NCI-H2029 treated with DMSO at 0.1 percent for 48 hours (cell line): Measurements from ENCODE around the gene RAB23.
A peak's percentile ranks its signal among the peaks of the same experiment; 100 is the strongest.

Source experiments
- DNase-seq: peaks from one replicate; lab custom pipeline; 2025; lab: John Stamatoyannopoulos, UW

The RAB23 gene

DNA sequence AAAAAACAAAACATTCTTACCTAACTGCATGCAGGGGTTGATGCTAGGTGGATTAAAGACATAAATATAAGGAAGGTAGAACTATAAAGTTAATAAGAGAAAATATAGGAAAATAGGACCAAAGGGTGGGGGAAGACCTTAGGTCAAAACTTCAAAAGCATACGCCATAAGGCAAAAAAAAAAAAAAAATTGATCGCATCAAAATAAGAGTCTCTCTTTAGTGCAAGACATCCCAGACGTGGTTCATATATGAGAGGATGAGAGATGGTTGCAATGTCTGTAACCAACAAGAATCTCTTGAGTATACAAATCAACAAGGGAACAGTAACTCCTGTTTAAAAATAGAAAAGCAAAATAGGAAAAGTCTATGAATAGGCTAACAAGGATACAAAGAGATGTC, 41.5 kb downstream of the RAB23 start:
- DNase-seq, result no peak

DNA sequence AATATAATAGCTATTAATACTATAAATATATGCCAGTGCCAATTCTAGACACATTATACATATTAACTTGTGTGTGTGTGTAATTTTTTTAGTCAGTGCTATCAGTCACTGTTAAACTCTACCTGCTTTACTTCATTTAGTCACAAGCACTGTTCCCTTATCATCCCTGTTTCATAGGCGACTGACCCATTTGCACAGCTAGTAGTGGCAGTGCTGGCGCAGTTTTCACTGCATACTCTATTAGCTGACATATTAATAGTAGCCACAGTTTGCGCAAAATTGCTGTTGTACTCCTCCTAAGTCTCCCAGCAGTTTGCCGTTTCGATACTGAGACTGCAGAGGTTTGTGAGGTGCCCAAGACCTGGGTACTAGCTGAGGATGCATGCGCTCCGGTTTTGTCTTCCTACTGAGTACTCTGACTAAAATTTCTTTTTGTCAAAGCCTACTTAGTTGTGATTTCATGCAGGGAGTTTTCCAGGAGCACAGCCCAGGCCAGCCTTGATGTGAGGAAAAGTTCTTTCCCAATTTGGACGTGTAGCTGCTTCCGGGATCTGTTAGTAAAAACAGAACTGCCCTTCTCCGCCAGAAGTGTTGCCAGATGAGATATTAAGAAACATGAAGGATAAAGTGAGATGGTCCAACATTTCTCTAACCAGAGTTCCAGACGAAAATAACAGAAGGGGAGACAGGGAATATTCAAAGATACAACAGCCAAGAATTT, 44.4 kb downstream of the RAB23 start:
- DNase-seq, result no peak

DNA sequence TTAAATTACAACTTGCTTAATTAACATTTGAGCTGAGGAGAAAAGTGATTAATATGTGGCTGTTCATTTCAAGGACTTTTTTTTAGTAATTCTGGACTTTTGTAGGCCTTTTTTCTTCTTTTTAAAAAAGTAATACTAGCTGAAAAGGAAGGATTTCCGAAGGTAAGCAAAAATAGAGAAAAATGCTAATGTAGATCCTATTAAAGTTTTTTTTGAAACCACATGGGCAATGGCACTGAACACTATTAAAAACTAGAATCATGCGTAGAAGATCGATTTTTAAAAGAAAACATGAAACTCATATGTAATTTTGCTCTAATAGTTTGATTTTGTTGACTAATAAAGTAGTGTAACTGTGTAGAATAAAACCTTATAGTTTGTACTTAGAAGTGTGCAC, 47.6 kb downstream of the RAB23 start:
- DNase-seq, result no peak

DNA sequence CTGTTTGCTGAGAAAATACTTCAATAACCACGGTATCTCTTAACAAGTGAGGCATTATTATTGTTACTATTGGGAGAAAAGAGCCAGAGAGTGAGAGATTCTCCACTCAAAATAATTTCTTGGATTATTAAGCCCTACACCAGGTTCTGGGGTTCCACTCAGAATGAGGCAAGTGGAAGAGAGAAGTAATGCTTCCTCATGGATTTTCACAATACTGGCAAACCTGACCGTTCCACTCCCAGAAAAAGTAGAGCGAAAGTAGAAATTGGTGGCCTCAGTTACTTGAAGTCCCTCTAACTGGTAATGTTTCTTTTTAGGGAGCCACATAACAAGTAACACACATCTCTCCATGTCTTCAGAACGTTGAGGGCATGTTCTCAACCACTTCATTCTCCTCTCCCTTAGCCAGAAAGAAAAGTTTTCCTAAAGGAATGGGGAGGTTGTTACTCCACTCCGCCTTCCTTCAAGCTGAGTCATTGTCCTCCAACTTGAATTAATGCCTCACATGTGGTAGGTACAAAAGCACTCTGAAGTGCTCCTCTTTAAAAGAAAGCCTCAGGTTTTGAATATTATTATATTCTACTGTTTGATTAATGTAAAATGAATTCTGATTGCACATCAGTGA, 48.1 kb downstream of the RAB23 start:
- no peak for DNase-seq

DNA sequence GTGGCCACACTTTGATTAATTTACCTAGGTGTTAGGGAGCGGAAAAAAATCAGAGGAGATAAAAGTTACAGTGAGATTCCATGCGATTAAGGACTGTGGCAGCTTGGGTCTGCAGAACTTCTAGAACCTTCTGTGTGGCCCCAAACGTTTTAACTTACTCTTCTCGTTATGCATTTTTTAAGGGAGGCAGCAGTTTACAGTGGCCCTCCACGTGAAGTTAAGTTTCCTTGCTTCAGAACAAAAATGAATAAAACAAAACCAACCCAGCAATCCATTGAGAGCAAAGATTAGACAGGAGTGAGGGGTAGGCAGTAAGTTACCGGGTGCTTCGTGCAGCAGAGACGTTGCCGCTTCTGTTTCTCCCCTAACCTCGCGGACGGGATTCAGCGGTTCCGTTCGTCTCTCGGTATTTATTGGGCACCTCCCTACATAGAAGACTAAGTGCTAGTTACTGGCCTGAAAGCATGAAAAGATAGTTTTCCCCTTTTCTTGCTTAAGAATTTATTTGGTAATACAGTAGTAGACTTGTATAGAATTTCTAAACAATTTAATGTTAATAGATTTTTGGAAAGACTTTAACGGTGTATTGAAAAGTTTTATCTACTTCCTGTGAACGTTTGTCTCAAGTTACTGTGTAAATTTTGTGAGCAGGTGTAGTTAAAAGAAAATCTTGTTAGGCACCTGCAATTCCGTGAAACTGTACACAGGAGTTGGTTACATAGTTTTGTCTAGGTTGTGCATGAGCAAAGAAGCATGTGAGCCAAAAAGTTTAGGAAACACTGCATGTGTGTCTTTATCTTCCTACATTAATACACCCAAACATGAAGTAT, 48.8 kb downstream of the RAB23 start:
- peak; percentile 18 for DNase-seq

DNA sequence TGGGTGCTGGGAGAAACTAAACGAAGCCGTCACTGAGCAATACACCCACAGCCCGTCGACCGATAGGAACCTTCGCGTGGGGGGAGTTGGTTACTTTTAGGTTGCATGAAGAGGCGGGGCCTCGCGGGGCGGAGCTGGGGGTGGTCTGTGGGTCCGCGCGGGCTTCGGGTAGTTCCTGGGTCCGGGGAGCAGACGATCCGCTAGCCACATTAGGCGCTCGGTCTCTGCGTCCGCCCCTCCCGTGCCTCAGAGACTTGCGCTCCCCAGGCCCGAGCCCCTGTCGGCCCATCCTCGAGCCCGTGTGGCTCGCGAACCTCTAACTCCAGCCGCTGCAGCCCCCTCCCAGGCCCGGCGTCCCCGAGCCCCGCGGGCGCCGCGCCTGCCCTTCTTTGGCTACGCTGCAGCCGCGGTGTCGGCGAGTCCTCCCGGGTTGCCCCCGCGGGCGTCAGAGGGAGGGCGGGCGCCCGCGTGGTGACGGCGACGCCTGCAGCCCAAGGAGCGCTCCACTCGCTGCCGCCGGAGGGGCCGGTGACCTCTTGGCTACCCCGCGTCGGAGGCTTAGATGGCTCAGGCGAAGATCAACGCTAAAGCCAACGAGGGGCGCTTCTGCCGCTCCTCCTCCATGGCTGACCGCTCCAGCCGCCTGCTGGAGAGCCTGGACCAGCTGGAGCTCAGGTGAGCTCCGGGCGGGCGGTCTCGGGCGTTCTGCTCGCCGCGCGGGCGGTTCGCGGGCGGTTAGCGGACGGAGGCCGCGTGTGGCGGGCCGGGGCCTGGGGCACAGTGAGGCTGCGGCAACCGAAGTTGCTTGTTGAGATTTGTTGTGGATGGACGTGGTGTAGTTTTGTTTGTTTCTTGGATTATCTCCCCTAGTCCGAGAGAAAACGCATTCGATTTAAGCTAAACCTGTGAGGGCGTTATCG, 49.7 kb downstream of the RAB23 start, which contains the start of gene BAG2:
TSS of gene BAG2 (plus strand) at position 191 of the 920 bp plus-strand sequence. CDS start at position 563, 372 bp downstream.
- DNase-seq, result peak; percentile 14

DNA sequence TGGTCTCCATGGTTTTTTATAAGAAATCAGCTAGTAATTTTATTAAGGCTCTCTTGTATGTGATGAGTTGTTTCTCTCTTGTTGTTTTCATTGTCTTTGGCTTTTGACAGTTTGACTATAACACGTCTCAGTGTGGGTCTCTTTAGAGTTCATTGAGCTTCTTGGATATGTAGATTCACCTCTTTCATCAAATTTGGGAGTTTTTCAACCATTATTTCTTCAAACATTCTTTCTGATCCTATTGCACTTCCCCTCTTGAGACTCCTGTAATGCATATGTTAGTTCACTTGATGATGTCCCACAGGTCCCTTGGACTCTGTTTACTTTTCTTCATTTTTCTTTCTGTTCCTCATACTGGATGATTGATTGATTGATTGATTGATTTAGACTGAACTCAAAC, 57.0 kb downstream of the RAB23 start:
- no peak for DNase-seq

DNA sequence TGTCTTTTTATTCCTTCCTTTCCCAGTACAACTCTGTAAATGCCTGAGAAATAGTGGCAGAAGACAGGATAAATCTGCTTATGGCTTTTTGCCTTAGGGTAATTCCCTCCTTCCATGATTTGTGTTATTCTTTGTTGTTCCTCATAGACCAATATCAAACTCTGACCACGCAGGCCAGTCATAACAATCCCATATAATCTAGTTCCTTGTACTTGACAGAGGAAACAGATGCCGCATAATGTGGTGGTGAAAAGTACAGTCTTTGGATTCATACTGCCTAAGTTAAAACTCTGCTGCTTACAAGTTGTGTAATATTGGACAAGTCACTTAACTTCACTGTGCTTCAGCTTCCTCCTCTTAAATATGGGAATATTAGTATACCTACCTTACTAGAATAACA, 58.2 kb downstream of the RAB23 start:
- DNase-seq, result no peak

DNA sequence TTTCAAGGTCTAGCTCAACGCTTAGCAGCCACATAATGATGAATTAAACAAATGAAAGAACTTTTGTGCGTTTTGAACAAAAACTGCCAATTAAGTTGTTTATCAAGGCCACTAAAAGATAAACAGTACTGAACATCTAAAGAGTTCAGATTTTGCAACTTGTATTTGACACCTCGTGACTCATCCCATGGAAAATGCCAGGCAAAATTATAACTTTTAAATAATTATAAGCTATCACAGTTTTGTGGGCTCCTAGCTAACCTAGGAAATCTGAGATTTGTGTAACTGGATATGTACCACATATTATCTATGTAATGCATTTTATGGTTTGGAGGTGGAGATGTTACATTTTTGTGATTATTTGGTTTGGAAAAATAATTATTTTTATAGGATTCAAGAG, 59.6 kb downstream of the RAB23 start:
- no peak for DNase-seq

DNA sequence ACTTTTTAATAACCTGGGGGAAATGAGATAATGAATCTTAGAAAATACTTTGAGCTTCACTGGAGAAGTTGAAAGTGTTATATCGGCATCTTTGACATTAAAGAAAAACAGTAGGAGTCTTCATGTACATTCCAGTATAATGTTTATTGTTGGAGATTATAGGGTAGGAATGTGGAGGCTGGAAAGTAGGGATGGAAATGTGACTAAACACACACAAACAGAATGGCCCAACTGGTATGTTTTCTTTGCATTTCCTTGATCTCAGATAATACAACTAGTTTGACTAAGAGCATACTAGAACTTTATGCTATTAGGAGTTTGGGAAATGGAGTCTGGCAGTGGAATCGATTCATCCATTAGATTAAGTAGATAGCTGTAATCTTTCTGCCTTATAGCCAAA, 60.1 kb downstream of the RAB23 start:
- DNase-seq, result no peak

DNA sequence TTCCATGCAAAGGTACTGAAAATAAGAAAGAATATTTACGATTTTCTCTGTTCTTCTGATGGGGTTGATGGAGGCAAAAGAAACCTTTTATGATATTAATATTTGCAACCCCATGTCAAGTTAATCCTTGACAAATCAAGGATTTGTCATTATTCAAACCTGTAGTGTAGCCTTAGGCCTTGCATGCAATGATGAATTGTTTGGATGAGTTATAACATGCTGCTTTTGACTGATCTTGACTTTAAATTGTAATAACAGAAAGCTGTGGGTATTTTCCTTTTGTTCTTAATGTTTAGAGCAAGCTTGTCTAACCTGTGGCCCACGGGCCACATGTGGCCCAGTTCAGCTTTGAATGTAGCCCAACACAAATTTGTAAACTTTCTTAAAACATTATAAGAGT, 63.0 kb downstream of the RAB23 start:
- DNase-seq, result no peak

DNA sequence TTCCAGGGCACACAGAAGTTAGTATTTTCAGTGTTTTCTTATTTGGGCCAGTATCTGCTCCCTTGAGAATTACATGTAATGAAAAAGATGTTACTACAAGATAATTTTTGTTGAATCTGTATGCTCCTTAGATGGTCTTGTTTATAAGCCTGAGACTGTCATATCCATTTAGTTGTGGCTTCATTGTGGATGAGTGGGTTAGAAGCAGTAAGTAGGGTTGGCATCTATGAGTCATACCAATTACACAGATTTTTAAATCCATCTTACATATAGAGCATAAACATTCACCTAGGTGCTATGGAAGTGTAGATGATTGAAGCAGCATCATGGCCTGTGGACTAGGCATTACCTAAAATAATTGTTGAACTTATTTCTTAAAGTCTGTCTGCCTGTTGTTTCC, 63.4 kb downstream of the RAB23 start:
- no peak for DNase-seq

DNA sequence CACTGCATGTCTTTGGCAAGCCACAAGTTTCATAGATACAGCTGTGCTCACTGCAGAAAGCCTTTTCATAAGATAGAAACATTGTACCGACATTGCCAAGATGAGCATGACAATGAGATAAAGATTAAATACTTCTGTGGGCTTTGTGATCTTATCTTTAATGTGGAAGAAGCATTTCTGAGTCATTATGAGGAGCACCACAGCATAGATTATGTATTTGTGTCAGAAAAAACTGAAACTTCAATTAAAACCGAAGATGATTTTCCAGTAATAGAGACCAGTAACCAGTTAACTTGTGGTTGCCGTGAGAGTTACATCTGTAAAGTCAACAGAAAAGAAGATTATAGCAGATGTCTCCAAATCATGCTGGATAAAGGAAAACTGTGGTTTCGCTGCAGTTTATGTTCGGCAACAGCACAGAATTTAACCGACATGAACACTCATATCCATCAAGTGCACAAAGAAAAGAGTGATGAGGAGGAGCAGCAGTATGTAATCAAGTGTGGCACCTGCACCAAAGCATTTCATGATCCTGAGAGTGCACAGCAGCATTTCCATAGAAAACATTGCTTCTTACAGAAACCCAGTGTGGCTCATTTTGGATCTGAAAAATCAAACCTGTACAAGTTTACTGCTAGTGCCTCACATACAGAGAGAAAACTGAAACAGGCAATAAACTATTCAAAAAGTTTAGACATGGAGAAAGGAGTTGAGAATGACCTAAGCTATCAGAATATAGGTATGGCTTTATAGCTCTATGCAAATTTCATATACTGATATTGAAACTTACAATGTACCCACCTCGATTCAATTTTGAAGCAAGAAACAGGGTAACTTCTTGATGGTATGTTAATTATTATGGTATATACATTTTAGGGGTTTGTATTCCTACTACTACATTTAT, 73.9 kb downstream of the RAB23 start:
- no peak for DNase-seq

DNA sequence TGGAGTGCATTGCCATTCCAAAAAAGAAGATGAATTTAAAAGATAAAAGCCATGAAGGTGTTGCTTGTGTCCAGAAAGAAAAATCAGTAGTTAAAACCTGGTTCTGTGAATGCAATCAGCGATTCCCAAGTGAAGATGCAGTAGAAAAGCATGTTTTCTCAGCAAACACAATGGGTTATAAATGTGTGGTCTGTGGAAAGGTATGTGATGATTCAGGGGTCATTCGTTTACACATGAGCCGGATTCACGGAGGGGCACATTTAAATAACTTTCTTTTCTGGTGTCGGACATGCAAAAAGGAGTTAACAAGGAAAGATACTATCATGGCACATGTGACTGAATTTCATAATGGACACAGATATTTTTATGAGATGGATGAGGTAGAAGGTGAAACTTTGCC, 74.7 kb downstream of the RAB23 start:
- DNase-seq, result no peak

DNA sequence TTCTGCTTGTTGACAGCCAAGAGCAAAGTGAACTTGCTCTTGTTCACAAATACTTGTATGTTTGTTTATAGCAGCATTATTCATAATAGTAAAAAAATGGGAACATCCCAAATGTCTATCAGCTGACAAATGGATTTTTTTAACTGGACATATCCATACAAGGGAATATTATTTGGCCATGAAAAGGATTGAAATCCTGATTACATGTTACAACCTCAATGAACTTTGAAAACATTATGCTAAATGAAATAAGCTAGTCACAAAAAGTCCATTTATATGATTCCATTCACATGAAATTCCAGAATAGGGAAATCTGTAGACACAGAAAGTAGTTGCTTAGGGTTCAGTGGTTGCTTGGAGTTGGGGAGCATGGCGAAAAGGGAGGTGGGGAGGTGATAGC, 78.4 kb downstream of the RAB23 start:
- no peak for DNase-seq

DNA sequence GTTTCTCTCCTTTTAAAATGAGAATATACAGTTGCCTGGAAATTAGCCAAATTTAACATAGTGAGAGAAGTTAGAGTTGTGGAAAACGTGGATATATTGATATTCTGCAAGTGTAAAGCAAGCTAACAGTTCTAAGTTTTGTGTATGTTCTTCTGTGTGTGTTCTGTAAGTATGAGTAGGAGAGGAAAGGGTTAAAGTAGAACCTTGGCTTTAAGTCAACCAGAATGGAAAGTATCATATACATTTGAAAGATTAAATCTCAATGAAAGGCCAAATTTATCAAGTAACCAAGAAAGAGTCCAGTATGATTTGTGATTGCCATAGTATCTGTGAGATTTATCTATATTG, 80.0 kb downstream of the RAB23 start:
- no peak for DNase-seq

DNA sequence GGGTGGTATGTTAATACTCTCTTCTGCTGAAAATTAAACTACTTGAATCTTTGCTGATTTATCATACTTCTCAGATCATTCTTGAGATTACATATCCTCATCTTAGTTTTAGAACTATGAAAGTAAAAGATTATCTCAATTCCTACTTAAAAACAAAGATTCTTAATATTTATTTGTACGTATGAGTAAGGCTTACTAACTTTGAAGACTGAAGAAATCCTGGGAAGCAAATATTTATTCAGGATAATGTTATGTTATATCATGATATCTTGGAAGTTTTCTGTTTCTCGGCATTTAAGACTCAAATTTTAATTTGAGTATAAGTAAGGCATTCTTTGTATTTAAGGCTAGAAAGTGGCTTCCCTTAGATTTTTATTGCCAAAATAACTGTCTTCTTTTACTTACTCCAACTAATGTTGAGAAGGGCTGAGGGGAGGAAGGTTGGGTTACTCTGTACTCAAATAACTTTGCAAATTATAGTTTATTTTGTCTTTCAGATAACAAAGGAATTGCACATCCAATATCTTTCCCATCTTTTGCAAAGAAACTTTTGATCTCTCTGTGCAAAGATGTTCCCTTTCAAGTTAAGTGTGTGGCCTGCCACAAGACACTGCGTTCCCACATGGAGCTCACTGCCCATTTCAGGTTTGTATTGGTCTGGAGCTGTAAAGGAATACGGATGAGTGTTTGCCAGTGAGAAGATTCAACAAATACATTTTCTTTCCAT, 80.5 kb downstream of the RAB23 start:
- DNase-seq, result no peak

DNA sequence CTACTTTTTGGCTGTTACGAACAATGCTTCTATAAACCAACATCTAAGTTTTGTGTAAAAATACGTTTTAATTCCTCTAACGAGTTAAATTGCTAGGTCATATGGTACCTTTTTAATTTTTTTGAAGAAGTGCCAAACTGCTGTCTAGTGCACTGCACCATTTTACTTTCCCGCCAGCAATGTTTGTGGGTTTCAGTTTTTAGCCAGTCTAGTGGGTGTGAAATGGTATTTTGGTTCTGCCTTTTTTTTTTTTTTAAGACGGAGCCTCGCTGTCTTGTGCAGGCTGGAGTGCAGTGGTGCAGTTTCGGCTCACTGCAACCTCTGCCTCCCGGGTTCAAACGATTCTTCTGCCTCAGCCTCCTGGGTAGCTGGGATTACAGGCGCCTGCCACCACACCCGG, 84.1 kb downstream of the RAB23 start:
- no peak for DNase-seq

DNA sequence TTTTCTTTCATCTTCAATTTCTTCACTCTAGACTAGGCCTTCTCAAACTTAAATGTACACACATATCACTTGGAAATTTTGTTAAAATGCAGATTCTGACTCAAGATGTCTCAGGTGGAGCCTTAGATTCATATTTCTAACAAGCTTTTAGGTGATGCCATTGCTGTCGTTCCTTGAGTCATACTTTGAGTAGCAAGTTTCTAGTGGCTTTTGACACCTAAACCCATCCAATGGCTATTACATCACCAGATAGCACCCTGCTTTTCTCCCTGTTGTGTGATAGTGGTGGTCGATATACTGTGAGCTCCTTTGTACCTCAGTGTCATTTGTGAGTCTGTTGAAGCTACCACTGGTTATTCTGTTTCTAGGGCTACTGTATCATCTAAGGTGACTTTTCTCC, 84.8 kb downstream of the RAB23 start:
- no peak for DNase-seq
